HG03159 (cell line): ENCODE results near the gene MAX.
"Not testable (repeated sequence)": the region's sequence is repeated elsewhere in the genome, so short reads cannot be mapped to it uniquely, and the experiment has no call there.

Experiments
- ATAC-seq: cut with Tn5 transposase; IDR thresholded peaks from one replicate; pipeline ENCODE4 v1.9.1; 2021; ENCODE audit warnings: mild to moderate bottlenecking, moderate library complexity; ENCODE audit not compliant: unreplicated experiment

Gene MAX

GRCh38 chr14:65040666-65041433 lies 61.5 kb downstream of the MAX start:
- ATAC-seq = no peak

GRCh38 chr14:65038966-65039365 lies 63.4 kb downstream of the MAX start:
- no peak for ATAC-seq

GRCh38 chr14:65035049-65035448 lies 67.3 kb downstream of the MAX start:
- no peak for ATAC-seq

GRCh38 chr14:65034021-65034420 lies 68.3 kb downstream of the MAX start:
- ATAC-seq = no peak

GRCh38 chr14:65033181-65033580 lies 69.1 kb downstream of the MAX start:
- ATAC-seq = no peak

- no peak for ATAC-seq
Observed at GRCh38 chr14:65032319-65032718, 70.0 kb downstream of the MAX start.

- not testable (repeated sequence) for ATAC-seq
Observed at GRCh38 chr14:65031321-65031720, 71.0 kb downstream of the MAX start.

- ATAC-seq = no peak
Observed at GRCh38 chr14:65028937-65029336, 73.4 kb downstream of the MAX start.

GRCh38 chr14:65027127-65027799 lies 75.1 kb downstream of the MAX start:
- no peak for ATAC-seq

- ATAC-seq = no peak
Observed at GRCh38 chr14:65026526-65026925, 75.8 kb downstream of the MAX start.

- no peak for ATAC-seq
Observed at GRCh38 chr14:65025818-65026217, 76.5 kb downstream of the MAX start.
